Measurements from ENCODE around the gene AGTPBP1.

The AGTPBP1 gene

DNA sequence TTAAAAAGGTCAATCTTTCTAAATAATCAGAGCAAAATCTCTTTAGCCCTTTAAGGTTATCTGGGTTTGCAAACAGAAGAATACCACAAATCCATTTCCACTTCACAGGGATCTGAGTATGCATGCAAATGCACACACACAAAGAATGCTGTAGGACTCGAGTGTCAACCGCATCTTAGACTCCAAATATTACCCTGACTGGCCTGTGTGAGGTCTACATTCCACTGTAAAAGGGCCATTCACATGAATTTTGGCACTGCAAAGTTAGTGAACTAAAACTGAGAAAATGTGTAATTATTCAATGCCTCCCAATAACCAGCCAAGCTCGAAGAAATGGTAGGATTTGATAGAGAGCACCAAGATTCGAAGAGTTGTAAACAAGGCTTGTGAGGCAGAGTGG, 199.9 kb downstream of the AGTPBP1 start:
- in situ Hi-C loops (cut with HindIII; ENCODE audit: low sequenced_read_pairs): no loop called here

DNA sequence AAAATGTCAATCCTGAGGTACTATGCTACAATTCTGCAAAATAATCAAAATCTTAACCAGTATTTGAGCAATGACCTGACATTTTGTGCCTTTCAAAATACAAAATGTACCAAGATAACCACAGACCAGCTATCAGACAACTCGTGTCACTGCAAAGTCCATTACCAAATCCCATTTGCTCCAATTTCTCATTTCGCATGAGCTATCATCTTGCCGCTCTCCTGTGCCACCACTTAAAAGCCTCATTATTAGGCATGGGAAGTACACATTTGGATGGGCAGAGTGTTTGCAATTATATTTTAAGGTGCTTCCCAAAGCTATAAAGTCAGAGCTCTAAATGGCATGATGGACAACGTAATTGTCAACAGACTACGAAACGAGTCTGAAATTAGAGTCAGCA, 205.2 kb downstream of the AGTPBP1 start:
- in situ Hi-C loops (cut with HindIII; ENCODE audit: low sequenced_read_pairs): no loop called here

DNA sequence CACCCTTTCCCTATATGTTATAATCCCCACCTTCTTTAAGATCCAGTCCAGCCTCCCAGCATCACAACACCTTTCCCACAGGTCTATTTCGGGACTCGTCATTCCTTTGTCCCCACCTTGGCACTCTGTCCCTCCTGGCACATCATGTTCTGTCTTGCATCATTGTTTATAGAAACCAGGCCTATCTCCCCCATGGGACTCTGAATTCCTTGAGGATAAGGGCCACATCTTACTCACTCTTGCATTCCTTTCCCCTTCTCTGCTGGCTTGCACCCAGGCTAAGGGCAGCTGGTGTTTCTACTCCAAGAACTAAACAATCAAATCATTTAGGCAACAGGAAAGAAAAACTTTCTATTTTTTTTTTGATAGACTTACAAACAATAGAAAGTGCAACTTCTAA, 205.7 kb downstream of the AGTPBP1 start:
- in situ Hi-C loops (cut with HindIII; ENCODE audit: low sequenced_read_pairs): no loop called here

DNA sequence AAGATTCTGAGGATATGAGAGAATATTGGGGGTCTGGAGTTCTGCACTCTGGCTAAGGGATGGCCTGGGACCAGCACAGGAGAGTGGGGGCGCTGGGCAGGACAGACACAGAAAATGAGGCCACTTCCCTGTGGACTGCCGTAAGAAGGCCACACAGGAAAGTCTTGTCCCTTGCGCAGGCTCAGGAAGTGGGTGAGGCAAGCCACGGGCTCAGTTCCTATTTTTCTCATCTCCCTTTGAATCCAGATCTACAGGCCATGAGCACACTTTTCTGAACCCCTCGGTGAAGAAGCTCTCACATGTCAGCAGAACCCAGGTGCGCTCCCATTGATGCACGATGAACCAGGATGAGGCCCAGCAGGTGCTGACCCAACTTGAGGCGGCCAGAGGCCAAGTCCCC, 207.4 kb downstream of the AGTPBP1 start:
- in situ Hi-C loops (cut with HindIII; ENCODE audit: low sequenced_read_pairs): no loop called here

DNA sequence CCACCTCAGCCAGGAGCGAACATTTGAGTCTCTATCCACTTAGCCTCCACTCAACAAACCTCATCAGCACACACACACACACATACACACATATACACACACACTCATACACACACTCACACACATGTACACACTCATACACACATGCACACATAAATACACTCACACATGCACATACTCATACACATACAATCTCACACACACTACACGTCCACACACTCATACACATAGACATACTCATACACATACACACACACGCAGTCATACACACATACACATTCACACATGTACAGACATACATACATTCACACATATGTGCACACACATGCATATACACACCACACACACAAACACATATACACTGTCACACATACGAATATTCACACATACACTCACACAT, 208.2 kb downstream of the AGTPBP1 start:
- in situ Hi-C loops (cut with HindIII; ENCODE audit: low sequenced_read_pairs): no loop called here

DNA sequence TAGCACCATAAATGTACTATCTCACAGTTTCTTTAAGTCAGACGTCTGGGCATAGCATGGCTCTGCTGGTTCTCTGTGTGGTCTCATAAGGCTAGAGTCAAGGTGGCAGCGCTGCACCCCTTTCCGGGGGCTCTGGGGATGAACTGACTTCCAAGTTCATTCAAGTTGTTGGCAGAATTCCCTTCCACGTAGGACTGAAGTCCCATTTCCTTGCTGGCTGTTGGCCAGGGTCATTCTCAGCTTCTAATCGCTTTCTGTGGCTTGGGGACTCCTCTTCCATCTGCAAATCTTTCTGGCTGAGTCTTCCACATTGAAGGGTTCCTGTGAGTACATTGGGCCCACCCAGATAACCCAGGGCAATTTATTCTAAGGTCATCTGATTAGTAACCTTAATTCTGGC, 211.0 kb downstream of the AGTPBP1 start:
- in situ Hi-C loops (cut with HindIII; ENCODE audit: low sequenced_read_pairs): no loop called here

DNA sequence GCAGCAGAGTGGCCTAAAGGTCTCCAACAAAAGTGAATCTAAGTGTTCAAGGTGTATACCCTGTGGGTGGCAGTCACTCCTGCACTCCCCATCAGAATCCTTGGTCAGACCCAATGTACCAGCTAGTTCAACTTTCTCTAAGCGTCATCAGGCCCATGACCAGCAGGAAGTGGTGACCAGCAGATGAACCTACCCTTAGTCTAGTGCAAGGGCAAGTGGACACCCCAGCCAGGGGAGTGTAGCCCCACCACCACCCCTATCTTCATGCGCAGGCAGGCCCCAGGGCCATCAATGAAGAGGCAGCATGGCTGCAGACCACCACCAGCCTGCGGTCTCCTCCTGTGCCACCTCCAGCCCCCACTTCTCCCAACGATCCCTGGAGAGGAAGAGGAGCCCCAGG, 213.1 kb downstream of the AGTPBP1 start:
- in situ Hi-C loops (cut with HindIII; ENCODE audit: low sequenced_read_pairs): no loop called here

DNA sequence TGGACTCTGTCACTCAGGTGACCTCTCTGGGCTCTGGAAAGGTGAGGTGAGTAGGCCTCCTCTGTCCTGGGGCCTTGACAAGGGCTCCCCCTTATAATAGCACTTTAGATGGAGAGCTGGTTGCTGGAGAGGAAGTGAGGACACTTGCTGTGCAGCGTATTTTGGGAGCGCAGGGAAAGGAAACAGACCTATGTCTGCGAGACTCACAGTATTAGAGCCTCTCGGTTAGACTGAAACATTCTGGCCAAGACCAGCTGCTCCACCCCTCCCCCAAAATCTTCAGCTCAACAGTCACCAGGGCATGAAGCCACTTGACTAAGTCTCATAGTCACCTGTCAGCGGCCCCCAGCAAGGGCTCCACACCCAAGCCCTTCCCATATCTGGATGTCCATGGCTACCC, 213.6 kb downstream of the AGTPBP1 start:
- in situ Hi-C loops (cut with HindIII; ENCODE audit: low sequenced_read_pairs): no loop called here

DNA sequence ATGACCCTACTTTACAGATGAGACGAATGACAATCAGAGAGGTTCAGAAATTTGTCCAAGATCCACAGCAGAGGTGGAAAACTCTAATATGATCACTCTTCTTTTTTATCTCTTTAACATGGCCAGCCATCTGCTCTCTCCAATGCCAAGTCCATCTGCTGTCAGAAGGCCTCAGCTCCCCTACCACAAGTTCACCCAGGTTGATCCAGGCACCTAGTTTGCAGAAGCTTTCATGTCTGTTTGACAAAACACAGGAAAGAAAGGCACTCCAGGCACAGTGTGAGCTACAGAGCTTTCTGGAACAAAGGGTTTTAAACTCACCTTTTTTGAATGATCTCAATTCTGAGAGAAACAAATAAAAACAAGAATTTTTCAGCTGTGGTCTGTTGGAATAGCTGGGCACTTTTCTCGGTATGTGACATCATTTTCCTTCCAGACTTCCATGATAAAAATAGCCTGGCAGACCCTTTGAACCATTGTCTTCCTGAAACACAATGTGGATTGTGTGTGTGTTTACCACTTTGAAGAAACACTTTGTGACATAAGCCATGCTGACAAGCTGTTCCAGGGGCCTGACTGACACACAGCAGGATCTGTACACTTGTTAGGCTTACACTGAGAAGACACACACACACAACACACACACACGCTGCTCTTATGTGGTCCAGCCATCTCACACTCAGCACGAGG, 214.3 kb downstream of the AGTPBP1 start:
- in situ Hi-C loops (cut with HindIII; ENCODE audit: low sequenced_read_pairs): no loop called here

DNA sequence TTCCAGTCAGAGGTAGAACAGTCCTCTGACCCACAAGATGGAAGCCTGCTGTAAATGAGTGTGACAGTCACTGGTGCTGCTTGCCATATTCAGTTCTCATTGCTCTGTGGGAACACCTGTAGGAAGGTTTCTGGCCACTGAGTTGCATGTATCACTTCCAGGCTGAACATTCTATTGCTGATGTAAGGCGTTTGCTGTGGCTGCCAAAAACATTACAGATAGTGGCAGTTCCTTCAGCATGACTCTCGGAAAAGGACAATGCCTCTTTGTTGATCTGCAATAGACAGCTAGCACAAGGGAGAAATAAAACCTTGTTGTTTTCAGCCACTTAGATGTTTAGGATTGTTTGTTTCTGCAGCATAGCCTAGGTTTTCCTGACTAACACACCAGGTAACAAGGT, 217.2 kb downstream of the AGTPBP1 start:
- in situ Hi-C loops (cut with HindIII; ENCODE audit: low sequenced_read_pairs): no loop called here

DNA sequence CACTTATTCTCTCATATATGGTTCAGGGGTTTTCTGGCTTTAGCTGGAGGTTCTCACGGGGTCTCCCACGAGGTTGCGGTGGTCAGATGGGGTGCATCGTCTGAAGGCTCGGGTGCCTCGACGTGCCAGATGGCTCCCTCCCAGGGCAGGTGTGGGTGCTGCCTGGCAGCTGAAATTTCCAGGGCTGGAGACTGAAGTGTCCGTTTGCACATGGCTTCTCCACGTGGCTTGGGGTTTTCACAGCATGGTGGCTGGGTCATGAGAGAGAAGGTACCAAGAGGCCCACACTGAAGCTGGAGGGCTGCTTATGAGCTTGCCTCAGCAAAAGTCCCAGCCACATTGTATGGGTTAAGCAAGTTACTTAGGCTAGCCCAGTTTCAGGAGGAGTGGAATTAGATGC, 218.6 kb downstream of the AGTPBP1 start:
- in situ Hi-C loops (cut with HindIII; ENCODE audit: low sequenced_read_pairs): no loop called here

DNA sequence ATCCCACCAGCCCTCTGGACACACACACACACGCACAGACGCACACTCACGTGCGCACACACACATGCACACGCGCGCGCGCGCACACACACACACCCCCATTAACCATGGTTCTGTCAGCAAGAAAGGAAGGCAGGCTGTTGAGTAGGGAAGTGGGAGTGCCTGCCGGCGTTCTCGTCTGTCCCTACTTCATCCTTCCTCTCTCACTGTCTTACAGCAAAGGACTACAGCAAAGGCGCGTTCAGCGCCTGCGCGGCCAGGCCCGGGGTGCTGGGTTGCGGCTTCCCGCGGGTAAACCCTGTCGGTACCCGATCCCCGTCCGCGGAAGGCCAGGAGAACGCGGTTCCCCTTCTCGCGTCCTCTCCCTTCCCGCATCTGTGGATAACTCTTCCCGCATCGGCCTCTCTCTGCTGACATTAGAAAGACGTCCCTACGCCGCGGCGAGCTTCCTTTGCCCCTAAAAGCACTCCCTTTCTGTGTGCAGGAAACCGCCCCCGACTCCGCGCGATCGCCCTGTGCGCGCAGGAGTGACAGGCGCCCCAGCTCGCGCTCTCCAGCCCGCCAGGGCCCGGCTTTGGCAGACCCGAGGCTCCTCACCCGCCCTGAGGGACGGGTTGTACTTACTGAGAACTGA, 219.2 kb downstream of the AGTPBP1 start:
- in situ Hi-C loops (cut with HindIII; ENCODE audit: low sequenced_read_pairs): no loop called here

DNA sequence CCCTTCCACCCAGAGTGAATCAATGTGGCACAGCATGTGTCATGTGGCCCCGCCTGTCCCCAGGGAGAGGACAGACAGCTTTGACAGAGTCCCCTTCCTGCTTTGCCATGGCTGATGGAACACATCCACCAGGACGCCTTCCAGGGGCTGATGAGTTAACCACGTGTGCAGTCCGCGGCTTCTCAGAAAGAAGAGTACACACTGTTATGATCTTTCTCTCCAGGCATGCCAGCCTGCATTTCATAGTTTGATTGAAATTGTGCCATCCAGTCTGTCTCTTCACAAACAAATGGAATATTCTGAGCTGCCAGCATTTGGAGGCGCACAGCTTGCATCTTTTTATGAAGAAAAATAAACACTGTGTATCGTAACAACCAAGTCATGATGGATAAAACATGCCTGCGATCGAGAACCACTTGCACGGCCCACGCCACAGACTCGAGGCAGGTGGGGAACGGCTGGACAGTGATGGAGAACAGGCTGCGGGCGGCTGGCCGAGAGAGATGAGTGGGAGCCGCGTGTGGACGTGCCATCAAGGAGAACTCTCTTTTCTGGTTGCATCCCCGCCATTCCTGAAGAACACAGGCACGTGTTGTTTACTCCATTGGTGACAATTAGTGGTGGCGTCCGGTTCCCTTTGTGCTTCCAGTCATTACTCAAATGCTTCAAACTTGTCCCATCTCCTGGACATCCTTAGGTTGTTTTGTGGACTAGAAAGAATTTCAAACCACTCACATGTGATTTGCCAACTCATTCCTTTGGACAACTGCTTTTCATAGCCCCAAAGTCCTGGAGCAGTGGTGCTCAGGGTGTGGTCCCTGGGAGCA, 220.2 kb downstream of the AGTPBP1 start:
- in situ Hi-C loops (cut with HindIII; ENCODE audit: low sequenced_read_pairs): no loop called here

DNA sequence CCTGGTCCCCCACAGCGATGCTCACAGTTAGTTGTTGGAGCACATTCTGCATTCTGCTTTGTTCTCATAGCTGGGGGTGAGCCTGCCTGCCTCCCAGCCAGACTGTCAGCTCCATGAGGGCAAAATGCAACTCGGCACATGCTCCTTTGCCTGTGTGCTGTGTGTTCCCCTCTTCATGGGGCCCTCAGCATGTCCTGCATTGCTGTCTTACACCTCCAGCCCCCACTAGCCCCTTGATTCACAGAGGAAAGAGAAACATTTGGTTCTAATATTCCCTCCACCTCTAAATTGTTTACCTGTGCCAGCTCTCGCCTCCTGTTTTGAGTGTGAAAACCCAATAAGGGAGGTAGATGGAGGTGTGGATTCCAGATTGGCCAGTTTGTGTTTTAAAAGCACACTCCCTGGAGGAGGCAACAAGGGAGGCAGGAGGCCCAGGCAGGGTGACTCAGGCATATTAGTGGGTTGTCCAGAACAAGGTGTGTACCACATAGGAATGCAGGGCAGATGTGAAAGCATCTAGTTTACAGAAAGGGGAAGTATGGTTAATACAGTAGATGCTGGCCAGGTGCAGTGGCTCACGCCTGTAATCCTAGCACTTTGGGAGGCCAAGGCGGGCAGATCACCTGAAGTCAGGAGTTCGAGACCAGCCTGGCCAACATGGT, 224.6 kb downstream of the AGTPBP1 start:
- in situ Hi-C loops (cut with HindIII; ENCODE audit: low sequenced_read_pairs): no loop called here

DNA sequence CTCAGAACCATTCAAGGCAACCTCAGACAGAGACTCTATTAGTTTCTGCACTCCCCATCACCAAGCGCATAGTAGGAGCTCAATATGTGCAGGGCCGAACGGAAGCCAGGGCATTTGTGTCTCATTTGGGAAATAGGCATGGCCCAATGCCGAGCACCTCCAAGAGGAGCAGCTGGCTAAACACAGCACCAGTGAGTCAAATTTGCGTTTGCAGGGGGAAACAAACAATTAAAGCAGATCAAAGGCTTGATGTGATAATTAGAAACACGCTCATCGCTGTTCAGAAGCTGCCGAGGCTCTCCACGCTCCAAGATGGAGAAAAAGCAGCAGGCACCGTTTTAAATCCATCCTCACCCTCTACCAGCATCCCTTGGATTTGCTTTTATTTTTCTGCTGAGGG, 225.3 kb downstream of the AGTPBP1 start:
- in situ Hi-C loops (cut with HindIII; ENCODE audit: low sequenced_read_pairs): no loop called here

DNA sequence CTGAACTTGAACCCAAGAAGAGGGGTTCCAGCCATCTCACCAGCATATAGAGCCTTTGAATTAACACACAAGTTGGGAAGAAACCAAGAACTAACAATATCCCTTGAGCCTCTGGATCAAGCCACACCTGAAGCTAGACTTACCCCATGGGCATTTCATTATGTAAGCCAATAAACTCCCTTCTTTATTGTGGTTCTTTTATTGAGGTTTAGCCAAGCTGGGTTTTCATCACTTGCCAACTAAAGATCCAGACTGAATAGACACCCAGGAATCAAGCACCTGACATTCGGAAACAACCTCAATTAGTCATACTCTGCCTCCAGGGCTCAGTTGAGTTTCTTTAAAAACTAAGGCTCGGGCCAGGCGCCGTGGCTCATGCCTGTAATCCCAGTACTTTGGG, 226.7 kb downstream of the AGTPBP1 start:
- in situ Hi-C loops (cut with HindIII; ENCODE audit: low sequenced_read_pairs): no loop called here

DNA sequence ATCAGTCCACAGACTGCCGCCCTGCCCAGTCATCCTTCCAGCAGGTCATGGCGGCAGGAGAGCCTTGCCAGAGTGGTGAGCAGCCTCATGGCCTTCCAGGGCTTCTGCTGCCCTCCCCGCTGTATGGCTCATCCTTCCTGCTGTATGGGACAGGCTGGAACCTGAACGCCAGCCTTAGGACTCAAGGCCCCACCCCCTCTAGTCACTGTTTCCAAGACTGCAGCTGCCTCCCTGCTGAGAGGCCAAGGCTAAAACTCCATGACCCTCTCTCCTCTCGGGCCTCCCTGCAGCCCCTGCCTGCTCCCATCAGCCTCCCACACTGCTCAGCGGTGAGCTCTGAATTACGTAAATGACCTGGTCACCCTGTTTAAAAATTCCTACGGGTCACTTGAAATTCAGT, 227.5 kb downstream of the AGTPBP1 start:
- in situ Hi-C loops (cut with HindIII; ENCODE audit: low sequenced_read_pairs): no loop called here

DNA sequence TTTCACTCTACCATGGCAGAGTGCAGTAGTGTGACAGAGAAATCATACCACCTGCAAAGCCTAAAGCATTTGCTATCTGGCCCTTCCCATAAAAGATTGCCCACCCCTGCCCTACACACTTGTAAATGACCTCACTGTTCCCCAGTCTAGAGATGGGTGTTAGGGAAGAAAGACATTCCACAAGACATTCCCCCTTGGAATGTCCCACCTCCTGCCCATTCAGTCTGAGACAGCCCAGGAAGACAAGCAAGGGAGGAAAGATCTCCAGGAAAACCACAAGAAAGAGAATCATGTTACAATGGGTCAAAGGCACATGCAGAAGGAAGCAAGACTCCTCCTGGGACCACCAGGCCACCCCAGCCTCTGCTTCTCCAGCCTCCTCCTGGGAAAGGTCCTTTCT, 230.0 kb downstream of the AGTPBP1 start:
- in situ Hi-C loops (cut with HindIII; ENCODE audit: low sequenced_read_pairs): no loop called here

DNA sequence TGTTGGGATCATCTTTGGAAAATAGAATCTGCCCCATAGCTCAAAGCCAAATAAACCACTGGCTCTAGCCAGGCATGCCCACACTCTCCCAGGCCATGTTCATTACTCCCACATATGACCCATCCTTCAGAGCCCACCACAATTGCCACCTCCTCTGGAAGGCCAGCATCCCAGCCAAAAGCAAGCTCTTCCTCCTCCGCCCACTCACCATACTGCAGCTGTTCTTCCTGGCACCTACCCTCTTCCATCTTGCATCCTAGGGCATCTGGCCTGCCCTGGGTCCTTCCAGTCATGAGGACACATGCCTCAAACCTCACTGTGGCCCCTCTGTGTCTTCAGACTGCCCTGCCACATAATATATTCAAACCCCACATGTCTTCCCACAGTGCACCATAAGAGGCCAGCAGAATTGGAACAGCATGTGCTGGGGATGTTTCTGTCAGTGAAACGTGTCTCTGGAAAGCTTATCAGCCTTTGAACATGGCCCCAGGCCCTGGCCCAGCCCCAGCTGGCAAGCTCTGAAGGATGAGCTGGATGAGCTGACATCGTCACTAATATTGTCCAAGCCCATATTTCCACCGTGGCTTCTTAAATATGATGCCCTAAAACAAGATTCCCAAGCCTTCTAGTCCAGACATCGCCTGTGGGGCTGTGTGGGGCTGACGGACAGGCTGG, 230.8 kb downstream of the AGTPBP1 start:
- in situ Hi-C loops (cut with HindIII; ENCODE audit: low sequenced_read_pairs): no loop called here

DNA sequence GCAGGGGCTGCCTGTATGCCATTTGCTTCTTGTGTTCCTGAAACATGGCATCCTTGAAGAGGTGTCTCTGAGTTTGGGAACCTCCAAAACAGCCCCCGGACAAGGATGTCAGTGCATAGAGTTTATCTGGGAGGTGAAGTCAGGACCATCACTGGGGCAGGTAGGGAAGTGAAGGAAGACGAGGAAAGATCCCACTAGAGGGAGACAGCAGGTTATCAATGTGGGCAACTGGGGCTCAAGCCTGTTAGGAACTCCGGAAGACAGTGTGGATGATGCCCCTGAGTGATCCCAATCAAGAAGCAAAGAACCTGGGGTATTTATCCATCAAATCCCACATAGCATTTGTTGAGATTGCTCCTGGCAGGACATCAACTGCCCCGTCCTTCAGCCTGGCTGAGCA, 233.1 kb downstream of the AGTPBP1 start:
- in situ Hi-C loops (cut with HindIII; ENCODE audit: low sequenced_read_pairs): no loop called here

DNA sequence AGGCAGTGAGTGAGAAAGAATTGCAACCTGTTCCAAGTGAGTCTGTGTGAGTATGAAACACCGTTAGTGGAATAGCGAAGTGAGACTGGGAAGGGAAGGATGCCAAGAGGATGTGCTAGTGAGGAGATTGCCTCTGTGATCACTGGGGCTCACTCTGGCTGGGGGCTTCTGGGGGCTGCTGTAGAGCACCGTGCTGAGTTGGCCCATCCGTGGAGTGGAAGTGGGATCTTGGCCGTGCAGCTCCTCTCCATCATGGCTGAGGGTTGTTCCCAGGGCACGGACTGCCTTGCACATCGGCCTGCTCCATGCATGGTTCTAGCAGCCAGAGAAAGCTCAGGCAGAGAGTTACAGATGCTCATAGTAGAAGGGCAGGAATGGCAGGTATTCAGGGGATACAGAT, 236.1 kb downstream of the AGTPBP1 start:
- in situ Hi-C loops (cut with HindIII; ENCODE audit: low sequenced_read_pairs): no loop called here

Data from DLD1 (cell line).